Amniotic stem cell (primary cell): ENCODE measurements around the gene HDAC8.
"Not testable (repeated sequence)": the region's sequence is repeated elsewhere in the genome, so short reads cannot be mapped to it uniquely, and the experiment has no call there.

ENCODE experiments used
- DNase-seq: peaks from one replicate; lab custom pipeline; 2025; lab: John Stamatoyannopoulos, UW

HDAC8 gene

DNA sequence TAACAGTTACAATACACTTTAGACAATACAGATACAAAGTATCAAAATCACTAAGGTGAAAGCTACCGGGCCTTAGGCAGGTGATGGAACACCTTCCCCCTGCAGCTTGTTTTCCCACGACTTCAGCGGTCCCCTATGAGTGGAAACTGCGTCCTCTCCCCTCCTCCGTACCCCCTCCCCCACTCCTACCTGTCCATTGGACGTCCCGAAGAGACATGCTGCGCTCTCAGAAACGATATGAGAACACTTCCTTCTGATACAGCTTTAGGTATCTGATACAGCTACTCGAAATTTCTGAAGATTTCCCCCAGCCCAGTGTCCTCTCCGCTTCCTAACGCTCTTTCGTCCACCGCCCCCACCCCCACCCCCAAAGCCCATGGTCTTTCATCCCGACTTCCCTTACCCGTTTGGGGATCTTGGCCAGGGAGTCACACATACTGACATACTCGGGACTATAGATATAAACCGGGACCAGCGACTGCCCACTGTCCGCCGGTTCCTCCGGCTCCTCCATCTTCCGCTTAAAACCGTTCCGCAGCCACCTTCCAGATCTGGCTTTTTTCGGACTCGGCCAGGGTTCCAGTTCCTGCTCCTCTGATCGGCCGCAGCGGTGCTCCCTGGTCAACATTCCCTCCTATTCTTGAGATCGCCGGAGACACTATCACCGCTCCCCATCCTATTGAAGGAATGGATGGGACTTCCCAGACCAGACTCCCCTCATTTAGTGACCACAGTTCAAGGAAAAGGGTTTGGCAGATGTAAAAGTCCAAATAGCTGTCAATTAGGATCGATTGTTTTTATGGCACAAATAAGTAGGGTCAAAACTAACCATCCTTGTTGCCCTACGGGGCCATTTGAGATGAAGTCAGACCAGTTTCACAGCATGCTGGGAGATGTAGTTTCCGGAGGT, at the start of gene HDAC8:
TSS of gene HDAC8 (minus strand) at position 596 of the 910 bp plus-strand sequence. CDS start at position 514, 82 bp downstream.
- peak; percentile 43 for DNase-seq

DNA sequence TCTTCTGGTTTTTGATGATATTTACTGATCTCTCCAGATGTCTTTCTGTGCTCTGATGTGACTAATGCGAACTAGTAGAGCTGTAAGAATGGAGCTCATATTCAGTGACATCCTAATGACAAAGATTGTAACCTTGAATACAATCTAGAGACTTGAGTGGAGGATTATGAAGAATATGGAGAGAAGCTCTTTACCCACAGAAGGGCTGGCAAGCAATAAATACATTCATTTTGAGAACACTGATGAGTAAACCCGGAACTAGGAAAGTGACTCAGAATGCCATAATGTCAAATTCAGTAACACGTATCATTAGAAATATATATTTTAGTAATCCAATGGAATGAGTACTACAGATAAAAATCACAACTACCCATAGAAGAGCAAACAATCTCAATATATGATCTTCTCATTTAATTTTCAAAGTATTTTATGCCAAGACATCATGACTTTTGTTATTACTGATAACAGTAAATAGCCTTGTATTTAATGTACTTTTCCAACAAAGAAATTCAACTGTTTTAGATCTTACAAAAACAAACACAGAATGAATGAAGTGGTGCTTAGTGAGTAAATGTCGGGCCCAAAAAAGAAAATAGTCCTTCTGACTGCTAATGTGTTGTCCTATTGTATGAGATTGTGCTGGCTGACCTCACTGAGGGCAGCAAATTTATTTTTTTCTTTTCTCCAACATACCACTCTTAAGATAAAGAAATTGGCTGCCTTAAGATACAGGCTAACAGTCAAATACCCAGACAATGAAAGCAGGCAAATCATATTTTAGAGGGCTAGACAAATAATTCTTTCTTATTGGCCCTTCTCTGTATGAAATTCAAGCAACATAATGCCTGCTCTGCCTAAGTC, 49.2 kb upstream of the HDAC8 start:
- DNase-seq = no peak

DNA sequence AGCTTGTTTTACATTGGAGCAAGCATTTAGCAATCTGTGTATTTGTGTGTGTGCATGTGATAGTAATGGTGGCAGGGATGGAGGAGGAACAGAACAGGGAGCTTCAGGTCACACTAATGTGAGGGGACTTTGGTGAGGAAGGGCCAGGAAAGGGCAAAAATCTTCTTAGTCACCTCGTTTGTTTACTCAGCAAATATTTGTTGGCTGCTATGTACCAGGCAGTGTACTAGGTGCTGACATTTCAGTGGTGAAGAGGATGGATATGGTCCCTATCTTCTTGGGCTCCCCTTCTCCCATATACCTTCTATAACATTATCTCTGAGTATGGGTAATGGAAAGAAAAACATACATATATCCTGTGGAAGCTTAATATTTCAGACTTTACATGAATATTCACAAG, 48.5 kb upstream of the HDAC8 start:
- DNase-seq = no peak

DNA sequence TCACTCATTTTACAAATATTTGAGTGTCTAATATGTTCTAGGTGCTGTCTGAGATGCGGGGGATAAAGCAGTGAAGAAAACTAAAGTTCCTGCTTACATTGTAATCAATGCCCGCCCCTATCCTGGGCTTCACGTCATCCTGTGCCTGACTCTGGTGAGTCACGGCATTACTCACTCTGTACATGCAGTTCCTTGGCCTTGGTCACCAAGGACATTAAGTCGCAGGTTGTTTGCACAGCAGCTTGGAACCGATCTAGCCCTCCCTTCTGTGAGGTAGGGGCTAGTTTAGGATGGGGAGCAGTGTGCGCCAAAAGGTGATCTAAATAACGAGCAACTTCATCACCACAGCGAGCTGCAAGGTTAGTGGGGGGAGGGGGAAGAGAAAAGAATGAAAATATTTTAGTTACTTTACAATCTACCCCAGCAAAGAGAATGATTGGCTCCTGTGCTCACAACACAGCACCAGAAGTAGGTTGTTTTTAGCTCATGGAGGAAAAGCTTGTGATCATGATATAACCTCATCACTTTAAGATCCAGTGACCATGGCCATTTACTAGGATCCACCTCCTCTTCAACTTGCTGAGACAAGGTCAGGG, 48.0 kb upstream of the HDAC8 start:
- DNase-seq = peak; percentile 53

DNA sequence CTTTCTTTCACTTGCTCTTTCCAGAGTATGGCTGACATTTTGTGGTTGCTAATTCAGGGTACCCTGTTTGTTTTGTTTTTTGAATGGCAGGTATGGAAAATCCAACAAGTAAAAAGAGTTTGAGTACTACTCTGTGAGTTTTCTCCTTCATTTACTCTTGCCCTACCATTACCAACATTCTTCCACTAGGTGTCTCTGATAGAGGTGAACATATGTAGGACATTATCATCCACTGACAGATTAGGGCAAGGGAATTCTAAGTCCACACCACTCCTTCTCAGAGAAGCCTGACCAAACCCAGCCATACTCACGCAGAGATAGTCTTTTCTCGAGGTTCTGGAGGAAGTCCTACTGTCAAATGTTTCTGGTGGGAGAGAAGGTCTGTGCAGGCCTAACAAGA, 36.7 kb upstream of the HDAC8 start:
- no peak for DNase-seq

DNA sequence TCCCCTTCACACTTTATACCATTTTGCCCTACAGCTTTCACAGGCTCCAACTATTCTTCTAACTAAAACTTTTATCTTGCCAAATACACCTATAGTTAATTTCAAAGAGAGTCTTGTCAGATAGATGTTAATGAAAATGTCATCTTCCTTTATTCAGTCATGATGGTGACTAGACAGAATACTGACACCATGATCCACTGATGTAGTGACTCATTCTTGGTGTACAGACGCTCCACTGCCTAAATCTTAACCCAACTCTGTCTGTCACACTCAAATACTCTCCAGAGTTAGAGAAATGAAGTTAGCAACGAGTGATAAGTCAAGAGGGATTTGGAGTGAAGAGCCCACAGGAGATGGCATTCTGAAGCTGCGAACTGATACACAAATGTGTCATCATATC, 32.1 kb upstream of the HDAC8 start:
- no peak for DNase-seq

DNA sequence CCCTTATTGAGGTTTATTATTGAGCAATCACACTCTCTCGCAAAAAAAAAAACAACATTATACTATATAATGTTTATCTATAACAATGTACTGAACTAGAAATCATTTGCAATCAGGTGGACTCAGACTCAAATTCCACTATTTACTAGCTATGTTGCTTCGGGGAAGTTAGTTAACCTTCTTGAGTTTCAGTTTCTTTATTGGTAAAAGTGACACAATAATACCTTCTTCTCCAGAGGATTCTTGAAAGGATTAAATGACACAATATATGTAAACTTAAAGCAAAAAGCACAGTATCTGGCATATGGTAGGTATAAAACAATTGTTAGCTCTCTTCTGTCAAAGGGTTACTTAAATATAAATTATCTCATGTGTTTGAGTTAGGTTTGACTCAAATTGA, 31.5 kb upstream of the HDAC8 start:
- DNase-seq = no peak

DNA sequence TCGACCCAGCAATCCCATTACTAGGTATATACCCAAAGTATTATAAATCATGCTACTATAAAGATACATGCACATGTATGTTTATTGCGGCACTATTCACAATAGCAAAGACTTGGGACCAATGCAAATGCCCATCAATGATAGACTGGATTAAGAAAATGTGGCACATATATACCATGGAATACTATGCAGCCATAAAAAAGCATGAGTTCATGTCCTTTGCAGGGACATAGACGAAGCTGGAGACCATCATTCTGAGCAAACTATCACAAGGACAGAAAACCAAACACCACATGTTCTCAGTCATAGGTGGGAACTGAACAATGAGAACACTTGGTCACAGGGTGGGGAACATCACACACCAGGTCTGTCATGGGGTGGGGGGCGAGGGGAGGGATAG, 18.4 kb upstream of the HDAC8 start:
- not testable (repeated sequence) for DNase-seq

DNA sequence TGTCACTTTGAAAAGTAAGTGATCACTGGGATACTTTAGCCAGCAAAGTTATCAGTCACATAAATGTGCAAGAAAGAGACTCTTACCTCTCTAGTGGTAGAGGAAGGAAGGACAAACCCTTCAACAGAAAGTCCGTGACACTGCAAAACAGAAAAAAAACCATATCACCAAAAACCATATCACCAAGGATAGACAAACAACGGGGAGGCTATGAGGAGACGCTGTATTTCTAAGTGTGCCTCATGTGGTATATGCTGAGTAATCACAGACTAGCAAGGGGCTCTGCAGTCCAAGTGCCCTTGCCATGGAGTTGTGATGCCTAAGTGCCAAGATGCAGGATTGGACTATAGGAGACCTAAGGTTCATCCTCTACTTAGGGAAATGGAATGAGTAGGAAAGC, 11.5 kb upstream of the HDAC8 start:
- no peak for DNase-seq

DNA sequence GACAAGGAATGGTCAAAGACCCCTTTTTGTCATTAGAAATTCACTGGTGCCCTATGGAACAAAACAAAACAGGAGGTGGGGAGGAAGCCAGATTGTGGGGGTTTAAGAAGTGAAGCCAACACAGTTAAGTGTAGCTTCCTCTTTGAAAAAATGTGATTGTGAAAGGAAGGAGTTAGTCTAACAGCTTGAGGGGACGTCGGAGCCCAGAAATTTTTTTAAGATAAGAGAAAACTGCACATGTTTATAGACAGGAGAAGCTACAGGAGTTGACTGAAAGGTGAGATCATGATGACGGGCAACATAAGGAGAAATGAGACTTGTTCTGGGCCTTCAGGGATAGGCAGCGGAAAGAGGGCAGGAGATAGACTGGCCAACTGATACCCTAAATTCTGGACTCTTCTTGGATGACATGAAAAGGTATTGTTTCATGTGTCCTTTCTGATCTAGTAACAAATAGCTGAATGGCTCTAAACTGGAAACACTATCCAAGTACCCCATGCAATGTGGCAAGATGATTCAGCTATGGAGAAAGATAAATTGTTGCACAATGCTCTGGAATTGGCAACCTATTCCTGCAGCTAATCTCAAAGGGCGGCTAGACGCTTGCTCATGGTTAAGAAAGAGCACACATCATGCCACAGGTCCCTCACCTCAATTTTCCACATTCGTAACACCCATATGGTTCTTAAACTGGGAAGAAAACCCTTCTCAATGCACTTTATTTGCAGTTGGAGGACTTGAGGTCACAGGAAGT, 3.7 kb upstream of the HDAC8 start:
- no peak for DNase-seq

DNA sequence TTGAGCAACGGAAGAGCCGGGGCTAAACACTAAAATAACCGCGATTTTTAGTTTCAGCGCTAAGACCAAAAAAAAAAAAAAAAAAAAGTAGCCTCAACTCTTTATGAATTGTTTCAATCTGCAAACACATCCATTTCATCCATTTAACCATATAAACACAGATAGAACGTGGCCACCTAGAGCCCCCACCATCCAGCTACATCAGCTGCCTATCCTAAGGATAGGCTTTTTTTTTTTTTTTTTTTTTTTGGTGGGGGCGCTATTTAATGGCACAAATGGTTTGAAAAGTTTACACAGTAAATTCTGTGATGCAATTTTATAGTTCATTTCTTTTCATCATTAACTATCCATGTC, 492 bp upstream of the HDAC8 start:
- no peak for DNase-seq

DNA sequence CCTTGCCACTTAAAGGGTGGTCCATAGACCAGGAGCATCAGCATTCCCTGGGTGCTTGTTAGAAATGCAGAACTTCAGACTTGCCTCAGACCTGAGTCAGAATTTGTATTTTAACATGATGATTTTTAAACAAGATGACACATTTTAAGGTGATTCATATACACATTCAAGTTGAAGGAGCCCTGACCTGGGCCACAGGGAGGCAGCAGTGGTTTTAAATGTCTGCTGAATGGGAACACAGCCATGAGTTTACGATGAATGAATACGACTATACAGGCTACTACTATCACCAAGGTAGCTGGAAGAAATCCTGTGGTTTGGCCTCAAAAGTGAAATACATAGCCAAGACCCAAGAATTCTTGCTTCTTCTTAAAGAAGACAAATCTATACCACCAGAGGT, 2.9 kb downstream of the HDAC8 start:
- DNase-seq = no peak

DNA sequence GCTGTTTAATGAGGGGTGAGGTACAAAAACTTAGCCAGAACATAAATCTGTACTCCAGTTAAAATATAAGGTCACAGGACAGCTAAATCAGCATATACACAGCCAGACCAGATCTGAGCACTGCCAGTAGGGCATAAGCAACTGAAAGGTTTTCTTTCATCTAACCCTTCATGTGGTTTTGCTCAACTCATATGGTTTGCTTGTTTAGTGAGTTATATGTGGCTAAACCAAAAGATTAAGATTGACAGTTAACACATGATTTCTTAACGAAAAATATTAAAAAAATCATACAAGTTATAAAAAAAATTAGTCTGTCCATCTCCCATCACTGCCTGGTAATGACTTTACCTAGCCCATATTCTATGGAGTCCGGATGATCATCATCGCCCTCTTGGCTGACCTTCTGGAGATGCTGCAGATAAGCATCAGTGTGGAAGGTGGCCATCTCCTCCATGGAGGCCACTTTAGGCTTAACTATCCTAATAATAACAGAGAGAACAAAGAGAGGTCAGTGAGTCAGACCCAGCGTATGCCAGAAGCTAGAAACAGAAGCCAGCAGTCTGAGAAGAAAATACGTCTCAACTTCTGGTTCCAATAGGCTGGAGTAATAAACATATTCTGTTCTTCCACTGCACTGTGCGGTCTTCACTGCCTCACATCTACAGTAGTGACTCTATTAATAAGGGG, 4.1 kb downstream of the HDAC8 start:
- DNase-seq = no peak

DNA sequence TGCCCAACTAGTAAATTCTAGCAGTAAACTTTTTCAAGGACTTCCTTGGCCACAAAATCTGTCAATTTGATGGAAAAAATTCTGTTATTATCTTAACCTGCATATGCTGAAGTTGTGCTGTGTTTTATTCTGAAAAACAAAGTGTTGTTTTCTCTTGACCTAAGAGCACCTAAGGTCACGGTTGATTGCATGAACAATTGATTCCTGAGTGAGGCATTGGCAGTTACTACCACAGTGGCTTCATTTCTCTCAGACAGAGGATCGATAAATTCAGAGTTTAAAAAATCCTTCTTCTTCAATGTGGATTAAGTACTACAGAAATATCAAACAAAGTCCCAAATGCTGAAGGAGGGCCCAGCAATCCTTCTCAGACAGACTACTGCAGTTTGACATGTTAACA, 6.2 kb downstream of the HDAC8 start:
- no peak for DNase-seq

DNA sequence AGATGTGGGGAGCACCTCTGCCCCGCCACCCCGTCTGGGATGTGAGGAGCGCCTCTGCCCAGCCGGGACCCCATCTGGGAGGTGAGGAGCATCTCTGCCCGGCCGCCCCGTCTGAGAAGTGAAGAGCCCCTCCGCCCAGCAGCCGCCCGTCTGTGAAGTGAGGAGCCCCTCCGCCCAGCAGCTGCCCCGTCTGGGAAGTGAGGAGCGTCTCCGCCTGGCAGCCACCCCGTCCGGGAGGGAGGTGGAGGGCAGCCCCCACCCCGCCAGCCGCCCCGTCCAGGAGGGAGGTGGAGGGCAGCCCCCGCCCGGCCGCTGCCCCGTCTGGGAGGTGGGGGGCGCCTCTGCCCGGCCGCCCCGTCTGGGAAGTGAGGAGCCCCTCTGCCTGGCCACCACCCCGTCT, 13.0 kb downstream of the HDAC8 start:
- DNase-seq = not testable (repeated sequence)

DNA sequence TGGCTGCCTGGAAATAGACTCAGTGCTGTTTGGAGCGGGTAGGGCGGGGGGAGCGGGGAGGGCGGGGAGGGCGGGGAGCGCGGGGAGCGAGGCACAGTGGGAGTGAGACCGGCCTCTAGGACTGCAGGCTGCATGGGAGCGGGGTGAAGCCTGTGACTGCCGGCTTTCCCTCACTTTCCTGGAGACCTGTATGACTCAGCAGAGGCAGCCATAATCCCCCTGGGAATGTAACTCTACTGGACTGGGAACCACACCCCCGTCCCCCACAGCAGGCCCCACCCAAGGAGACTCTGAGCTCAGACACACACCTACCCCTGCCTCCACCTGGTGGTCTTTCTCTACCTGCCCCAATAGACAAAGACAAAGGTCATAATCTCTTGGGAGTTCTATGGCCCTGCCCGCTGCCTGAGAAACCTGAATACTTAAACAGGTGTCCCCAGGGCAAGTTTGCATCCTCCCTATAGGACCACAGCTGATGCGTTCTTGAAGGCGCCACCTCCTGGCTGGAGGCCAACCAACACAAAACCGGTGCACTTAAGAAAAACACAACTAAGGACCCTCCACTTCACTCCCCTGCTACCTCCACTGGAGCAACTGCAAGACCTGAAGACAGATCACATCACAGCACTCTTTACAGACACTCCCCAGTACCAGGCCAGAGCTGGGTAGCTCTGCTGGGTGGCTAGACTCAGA, 18.0 kb downstream of the HDAC8 start:
- no peak for DNase-seq

DNA sequence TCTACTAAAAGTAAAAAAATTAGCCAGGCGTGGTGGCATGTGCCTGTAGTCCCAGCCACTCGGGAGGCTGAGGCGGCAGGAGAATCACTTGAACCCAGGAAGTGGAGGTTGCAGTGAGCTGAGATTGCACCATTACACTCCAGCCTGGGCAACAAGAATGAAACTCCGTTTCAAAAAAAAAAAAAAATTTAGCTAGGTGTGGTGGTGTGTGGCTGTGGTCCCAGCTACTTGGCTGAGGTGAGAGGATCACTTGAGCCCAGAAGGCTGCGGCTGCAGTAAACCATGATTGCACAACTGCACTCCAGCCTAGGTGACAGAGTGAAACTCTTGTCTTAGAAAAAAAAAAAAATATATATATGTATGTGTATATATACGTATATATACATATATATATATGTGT, 20.2 kb downstream of the HDAC8 start:
- DNase-seq = not testable (repeated sequence)

DNA sequence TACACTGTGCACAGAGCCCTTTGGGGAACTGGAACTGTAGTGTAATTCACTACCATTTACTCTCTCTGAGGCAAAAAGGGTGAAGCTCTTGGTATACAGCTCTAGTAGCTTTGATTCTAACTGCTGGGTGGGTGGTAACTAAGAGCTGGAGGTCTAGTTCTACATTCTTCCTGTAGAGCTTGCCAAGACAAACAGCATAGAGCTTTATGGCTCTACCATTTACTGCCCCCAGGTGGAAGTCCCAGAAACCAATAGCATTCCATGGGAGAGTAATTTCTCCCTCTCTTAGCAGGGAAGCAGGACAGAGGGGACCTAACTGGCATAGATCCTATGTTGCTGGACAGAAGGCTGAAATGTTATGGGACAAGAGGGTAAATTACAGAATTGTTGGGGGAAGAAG, 26.7 kb downstream of the HDAC8 start:
- DNase-seq = no peak

DNA sequence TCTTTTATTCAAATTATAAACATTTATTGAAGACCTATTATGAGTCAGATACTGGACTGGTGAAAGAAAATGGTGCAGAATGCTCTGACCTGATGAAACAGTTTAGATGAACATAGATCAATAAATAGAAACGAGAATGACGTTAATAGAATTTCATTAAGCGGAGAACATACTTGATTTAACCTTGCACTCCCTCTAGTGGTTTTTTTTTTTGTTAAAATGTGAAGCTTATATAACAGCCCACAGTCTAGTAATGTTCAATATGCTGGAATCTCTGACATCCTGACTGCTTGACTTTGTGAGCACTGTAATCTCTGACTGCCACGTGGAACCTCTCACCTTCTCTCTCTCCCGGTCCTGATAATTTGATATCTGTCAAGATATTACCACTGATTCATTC, 32.3 kb downstream of the HDAC8 start:
- no peak for DNase-seq

DNA sequence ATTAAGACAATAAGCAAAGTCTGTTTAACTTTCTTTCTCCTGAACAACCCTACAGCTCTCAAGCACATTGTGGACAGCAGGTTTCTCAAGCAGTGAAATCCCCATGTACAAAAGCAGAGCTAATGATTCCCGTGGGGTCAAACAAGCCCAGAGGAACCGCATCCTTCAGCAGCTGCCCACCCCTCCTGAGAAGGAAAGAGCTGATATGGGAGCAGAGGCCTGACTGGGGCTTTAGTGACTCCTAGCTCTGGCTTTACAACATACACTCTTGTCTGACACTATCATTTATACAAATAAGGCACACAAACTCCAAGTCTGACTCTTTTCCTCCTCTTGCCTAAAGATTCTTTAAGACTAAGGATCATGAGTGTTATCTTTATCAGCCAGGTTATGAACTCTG, 32.8 kb downstream of the HDAC8 start:
- no peak for DNase-seq

DNA sequence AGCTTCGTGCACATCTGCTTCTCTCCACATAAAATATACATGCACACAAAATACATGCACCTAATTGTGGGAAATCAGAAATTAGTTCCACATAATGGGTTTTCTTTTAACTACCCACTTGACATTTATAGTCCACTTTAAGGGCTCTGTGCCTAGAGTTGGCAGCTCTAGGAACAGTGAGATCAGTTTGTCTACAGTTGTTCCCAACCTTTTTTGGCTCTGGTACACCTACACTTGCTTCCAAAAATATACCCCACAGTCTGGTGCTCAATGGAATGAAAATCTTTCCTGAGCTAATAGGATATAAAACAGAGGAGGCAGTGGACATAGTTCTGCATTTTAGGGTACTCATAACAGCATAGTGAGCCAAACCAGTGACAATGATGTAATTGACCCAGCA, 36.1 kb downstream of the HDAC8 start:
- no peak for DNase-seq
